ENCODE data around the gene TSSK2.
"Not testable (repeated sequence)": the region's sequence is repeated elsewhere in the genome, so short reads cannot be mapped to it uniquely, and the experiment has no call there.

Gene TSSK2

GRCh38 chr22:19146215-19146968 lies 15.3 kb downstream of the TSSK2 start:
- no peak for DNase-seq

GRCh38 chr22:19147195-19147780 lies 16.2 kb downstream of the TSSK2 start:
- DNase-seq, result no peak

GRCh38 chr22:19148417-19149046 lies 17.4 kb downstream of the TSSK2 start:
- DNase-seq, result no peak

- no peak for DNase-seq
Observed at GRCh38 chr22:19149047-19149883, 18.2 kb downstream of the TSSK2 start.

- no peak for DNase-seq
Observed at GRCh38 chr22:19149991-19150390, 18.9 kb downstream of the TSSK2 start, which contains the start of gene GSC2. Gene GSC2 (minus strand): TSS chr22:19150292. CDS start chr22:19150283, 9 bp downstream.

GRCh38 chr22:19150482-19151328 lies 19.6 kb downstream of the TSSK2 start:
- no peak for DNase-seq

GRCh38 chr22:19151329-19152191 lies 20.5 kb downstream of the TSSK2 start:
- no peak for DNase-seq

- no peak for DNase-seq
Observed at GRCh38 chr22:19152942-19153883, 22.1 kb downstream of the TSSK2 start.

- DNase-seq, result not testable (repeated sequence)
Observed at GRCh38 chr22:19156109-19156508, 25.0 kb downstream of the TSSK2 start.

GRCh38 chr22:19158649-19159048 lies 27.5 kb downstream of the TSSK2 start:
- DNase-seq, result not testable (repeated sequence)

- no peak for DNase-seq
Observed at GRCh38 chr22:19164425-19164824, 33.3 kb downstream of the TSSK2 start.

- no peak for DNase-seq
Observed at GRCh38 chr22:19166421-19166820, 35.3 kb downstream of the TSSK2 start.

- DNase-seq, result no peak
Observed at GRCh38 chr22:19167106-19167869, 36.2 kb downstream of the TSSK2 start.

GRCh38 chr22:19168088-19168890 lies 37.2 kb downstream of the TSSK2 start:
- no peak for DNase-seq

GRCh38 chr22:19169002-19169946 lies 38.2 kb downstream of the TSSK2 start:
- no peak for DNase-seq

- DNase-seq, result no peak
Observed at GRCh38 chr22:19169947-19170318, 38.8 kb downstream of the TSSK2 start.

Measured in AML-193 (cell line).